DOHH2 (cell line): ENCODE data around the gene PPP3CA.
"Not testable (repeated sequence)": the region's sequence is repeated elsewhere in the genome, so short reads cannot be mapped to it uniquely, and the experiment has no call there.

Experiments used
- H3F3A ChIP-seq: fragments of 200-600 bp; sonication (generic), shearing (Covaris generic); 2 replicates; pipeline ENCODE4 v1.6.0; 2016; ENCODE audit warnings: antibody characterized with exemption, mild to moderate bottlenecking; ENCODE audit not compliant: control insufficient read depth, insufficient read depth
- H3K27ac ChIP-seq: fragments of 200-600 bp; sonication (generic); 2 replicates; pipeline ENCODE4 v1.5.1; 2014; ENCODE audit warnings: low read depth, mild to moderate bottlenecking, low read length, moderate library complexity
- H3K27me3 ChIP-seq: fragments of 200-600 bp; sonication (generic); 2 replicates; pipeline ENCODE4 v1.6.1; 2014; ENCODE audit warnings: mild to moderate bottlenecking, low read length, mixed read lengths; ENCODE audit not compliant: control insufficient read depth
- H3K36me3 ChIP-seq: fragments of 200-600 bp; sonication (generic); 2 replicates; pipeline ENCODE4 v1.6.1; 2014; ENCODE audit warnings: mild to moderate bottlenecking, low read length, moderate library complexity, mixed read lengths; ENCODE audit not compliant: control insufficient read depth
- H3K4me1 ChIP-seq: fragments of 200-600 bp; sonication (generic); 2 replicates; pipeline ENCODE4 v1.6.1; 2014; ENCODE audit warnings: mild to moderate bottlenecking, low read length, mixed read lengths; ENCODE audit not compliant: control insufficient read depth
- H3K4me2 ChIP-seq: fragments of 200-600 bp; sonication (generic); 2 replicates; pipeline ENCODE4 v1.6.0; 2014; ENCODE audit warnings: mild to moderate bottlenecking, low read length, moderate library complexity
- H3K4me3 ChIP-seq: fragments of 200-600 bp; sonication (generic); 2 replicates; pipeline ENCODE4 v1.5.1; 2014; ENCODE audit warnings: mild to moderate bottlenecking, low read length, mixed read lengths
- H3K79me2 ChIP-seq: fragments of 200-600 bp; sonication (generic); 2 replicates; pipeline ENCODE4 v1.6.1; 2014; ENCODE audit warnings: mild to moderate bottlenecking, low read length, mixed read lengths; ENCODE audit not compliant: control insufficient read depth
- H3K9me2 ChIP-seq: fragments of 200-600 bp; sonication (generic); replicated peaks from 2 replicates; pipeline ENCODE4 v1.6.1; 2014; ENCODE audit warnings: mild to moderate bottlenecking, low read length, mixed read lengths; ENCODE audit not compliant: control insufficient read depth
- H3K9me3 ChIP-seq: fragments of 200-600 bp; sonication (generic); 2 replicates; pipeline ENCODE4 v1.6.1; 2014; ENCODE audit warnings: antibody characterized with exemption, low read length, mixed read lengths; ENCODE audit not compliant: control insufficient read depth, insufficient read depth
- H4K20me1 ChIP-seq: fragments of 200-600 bp; sonication (generic); 2 replicates; pipeline ENCODE4 v1.6.0; 2014; ENCODE audit warnings: low read depth, mild to moderate bottlenecking, antibody characterized with exemption, low read length, moderate library complexity; ENCODE audit not compliant: control insufficient read depth, insufficient read depth
- CTCF ChIP-seq: fragments of 200-600 bp; sonication (generic); IDR thresholded peaks from one replicate; pipeline ENCODE4 v1.5.1; 2014; ENCODE audit warnings: antibody characterized with exemption, mild to moderate bottlenecking, low read depth, low read length; ENCODE audit not compliant: poor library complexity, severe bottlenecking
- EZH2phosphoT487 ChIP-seq: fragments of 200-600 bp; sonication (generic); IDR thresholded peaks from 2 replicates; pipeline ENCODE4 v1.6.1; 2017; ENCODE audit warnings: borderline replicate concordance, mild to moderate bottlenecking, antibody characterized with exemption, low read length, moderate library complexity, mixed read lengths

Gene PPP3CA

GRCh38 chr4:101098666-101099400 is 248.5 kb downstream of the PPP3CA start:
- H3K27me3 ChIP-seq = no peaks in the 10 kb centered on the region
- H3K4me3 ChIP-seq = no peak overlapping the region
- TF ChIP-seq CTCF (no peak), EZH2phosphoT487 (no peak)
- no peaks in the 10 kb centered on the region for H4K20me1 ChIP-seq
- no peak overlapping the region for H3K27ac ChIP-seq
- peaks cover 21% of the 10 kb centered on the region for H3K4me1 ChIP-seq
- peaks cover 2% of the 10 kb centered on the region; the same call in 1 of the 2 replicates for H3F3A ChIP-seq
- no peaks in the 10 kb centered on the region for H3K9me3 ChIP-seq
- H3K4me2 ChIP-seq = no peak overlapping the region
- H3K79me2 ChIP-seq = no peaks in the 10 kb centered on the region
- H3K9me2 ChIP-seq = no peaks in the 10 kb centered on the region
- H3K36me3 ChIP-seq = no peaks in the 10 kb centered on the region

- H3F3A ChIP-seq, H4K20me1 ChIP-seq, H3K27me3 ChIP-seq, H3K4me1 ChIP-seq, H3K9me3 ChIP-seq, H3K4me3 ChIP-seq, H3K27ac ChIP-seq, H3K79me2 ChIP-seq, H3K36me3 ChIP-seq, H3K4me2 ChIP-seq, H3K9me2 ChIP-seq: not testable (repeated sequence)
These were observed 254.7 kb downstream of the PPP3CA start for GRCh38 chr4:101092609-101093008.

GRCh38 chr4:101089168-101089567 is 258.2 kb downstream of the PPP3CA start:
- Histone ChIP-seq H3K4me2 (no peak overlapping the region), H3K9me3 (no peaks in the 10 kb centered on the region), H3K36me3 (no peaks in the 10 kb centered on the region; the same call in 1 of the 2 replicates), H4K20me1 (no peaks in the 10 kb centered on the region), H3K27ac (no peak overlapping the region), H3K4me1 (peaks cover 16% of the 10 kb centered on the region), H3K4me3 (no peak overlapping the region), H3F3A (no peaks in the 10 kb centered on the region), H3K9me2 (no peaks in the 10 kb centered on the region), H3K79me2 (no peaks in the 10 kb centered on the region), H3K27me3 (no peaks in the 10 kb centered on the region)
- no peak for TF ChIP-seq EZH2phosphoT487
- TF ChIP-seq CTCF = no peak

- H3K9me2 ChIP-seq = no peaks in the 10 kb centered on the region
- no peak overlapping the region for H3K4me3 ChIP-seq
- H3K36me3 ChIP-seq = no peaks in the 10 kb centered on the region; the same call in 1 of the 2 replicates
- no peaks in the 10 kb centered on the region for H3K9me3 ChIP-seq
- no peaks in the 10 kb centered on the region for H3F3A ChIP-seq
- H3K4me2 ChIP-seq = no peak overlapping the region
- no peak overlapping the region for H3K27ac ChIP-seq
- H3K79me2 ChIP-seq = no peaks in the 10 kb centered on the region
- H4K20me1 ChIP-seq = no peaks in the 10 kb centered on the region
- no peaks in the 10 kb centered on the region for H3K27me3 ChIP-seq
- peaks cover 24% of the 10 kb centered on the region for H3K4me1 ChIP-seq
- TF ChIP-seq CTCF = no peak
- TF ChIP-seq EZH2phosphoT487 = no peak
These were observed 260.3 kb downstream of the PPP3CA start for GRCh38 chr4:101086801-101087586.
